ENCODE results near the gene SLC16A8.
"Not testable (repeated sequence)": the region's sequence is repeated elsewhere in the genome, so short reads cannot be mapped to it uniquely, and the experiment has no call there.

SLC16A8 gene

DNA sequence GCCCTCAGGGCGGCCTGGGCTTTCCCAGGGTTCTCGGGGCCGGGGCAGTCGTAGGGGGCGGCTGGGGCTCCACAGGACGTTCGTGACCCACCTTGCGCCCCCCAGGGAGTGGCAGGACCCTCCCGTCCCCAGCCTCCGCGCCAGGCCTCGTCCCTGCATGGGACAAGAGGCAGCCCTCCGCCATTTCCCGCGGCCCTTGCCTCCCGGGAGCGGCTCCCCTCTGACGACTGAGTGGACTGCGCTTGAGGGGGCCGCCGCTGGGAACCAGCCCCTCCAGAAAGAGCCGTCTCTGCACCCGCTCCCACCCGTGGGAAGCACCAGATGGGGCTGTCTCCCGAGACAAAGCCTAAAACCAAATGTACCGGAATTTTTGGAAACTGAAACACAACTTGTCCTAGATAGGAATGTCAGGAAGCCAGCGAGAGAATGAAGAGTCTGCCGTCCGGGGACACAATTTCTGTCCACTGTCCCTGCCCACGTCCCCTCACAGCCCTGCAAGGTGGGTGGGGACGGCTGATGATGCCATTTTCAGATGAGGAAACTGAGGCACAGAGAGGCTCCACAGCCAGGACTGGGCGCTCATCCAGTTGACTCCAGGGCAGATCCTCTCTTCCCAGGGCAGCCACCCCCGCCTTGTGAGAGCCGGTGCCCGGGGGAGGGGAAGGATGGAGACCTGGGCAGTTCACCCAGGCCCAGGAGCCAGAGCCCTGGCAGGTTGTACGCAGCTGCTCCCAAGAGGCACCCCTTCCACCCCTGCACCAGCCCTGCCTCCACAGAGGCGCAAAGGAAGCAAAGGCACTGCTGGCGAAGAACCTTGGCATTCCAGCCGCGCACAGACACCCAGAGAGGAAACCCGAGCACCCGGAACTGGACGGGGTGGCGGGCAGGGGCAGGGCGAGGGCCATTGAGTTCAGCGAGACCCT is 44.8 kb downstream of the SLC16A8 start:
- in situ Hi-C loops (cut with HindIII; ENCODE audit: low pct_unique_long_range_greater_than_20kb, low sequenced_read_pairs): no loop called here
- no peak for DNase-seq (ENCODE audit: low read depth in 1 of 2, low spot score in 1 of 2)
- TF ChIP-seq JUND (IDR thresholded peaks at IDR 0.05; ENCODE audit: low read depth): no peak

DNA sequence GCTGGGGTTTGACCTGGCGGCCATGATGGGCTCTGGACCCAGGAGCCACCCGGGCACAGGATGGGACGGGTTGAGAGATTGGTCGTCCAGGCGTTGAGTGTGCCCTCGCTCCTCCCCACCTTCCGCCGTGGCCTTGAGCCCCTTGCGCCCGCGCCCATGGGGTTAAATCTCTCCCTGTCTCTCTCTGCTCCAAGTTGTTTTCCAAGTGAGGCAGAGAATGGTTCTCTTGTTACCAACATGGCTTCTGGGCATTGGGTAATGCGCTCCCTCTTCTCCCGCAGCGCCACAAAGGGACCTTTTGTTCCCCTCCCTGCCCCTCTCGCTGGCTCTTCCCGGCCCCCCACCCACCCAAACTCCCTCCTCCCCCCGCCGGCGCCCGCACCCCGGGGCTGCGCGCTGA is 45.6 kb downstream of the SLC16A8 start:
- no peak for TF ChIP-seq JUND (IDR thresholded peaks at IDR 0.05; ENCODE audit: low read depth)
- in situ Hi-C loops (cut with HindIII; ENCODE audit: low pct_unique_long_range_greater_than_20kb, low sequenced_read_pairs): no loop called here
- no peak for DNase-seq (ENCODE audit: low read depth in 1 of 2, low spot score in 1 of 2)

DNA sequence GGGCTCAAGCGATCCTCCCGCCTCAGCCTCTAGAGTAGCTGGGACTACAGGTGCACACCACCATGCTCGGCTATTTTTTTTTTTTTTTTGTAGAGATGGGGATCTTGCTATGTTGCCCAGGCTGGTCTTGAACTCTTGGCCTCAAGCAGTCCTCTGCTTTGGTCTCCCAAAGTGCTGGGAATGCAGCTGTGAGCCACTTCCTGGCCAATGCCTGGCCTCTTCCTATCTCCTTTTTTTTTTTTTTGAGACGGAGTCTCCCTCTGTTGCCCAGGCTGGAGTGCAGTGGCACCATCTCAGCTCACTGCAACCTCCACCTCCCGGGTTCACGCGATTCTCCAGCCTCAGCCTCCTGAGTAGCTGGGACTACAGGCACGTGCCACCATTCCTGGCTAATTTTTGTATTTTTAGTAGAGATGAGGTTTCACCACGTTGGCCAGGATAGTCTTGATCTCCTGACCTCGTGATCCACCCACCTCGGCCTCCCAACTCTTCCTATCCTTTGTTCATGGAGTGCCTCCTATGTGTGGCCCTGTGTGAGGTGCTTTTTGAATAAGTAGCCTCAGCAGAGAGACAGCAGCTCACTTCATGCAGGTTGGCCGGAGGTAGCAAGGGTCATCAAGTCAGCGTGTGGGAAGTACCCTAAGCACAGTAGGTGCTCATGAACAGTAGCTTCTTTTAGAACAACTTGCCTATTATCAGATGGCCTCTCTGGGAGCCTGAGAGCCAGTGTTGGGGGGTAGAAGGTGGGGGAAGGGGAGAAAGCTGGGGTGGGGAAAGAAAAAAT is 46.4 kb downstream of the SLC16A8 start:
- in situ Hi-C loops (cut with HindIII; ENCODE audit: low pct_unique_long_range_greater_than_20kb, low sequenced_read_pairs); DNase-seq (ENCODE audit: low read depth in 1 of 2, low spot score in 1 of 2): not testable (repeated sequence)

DNA sequence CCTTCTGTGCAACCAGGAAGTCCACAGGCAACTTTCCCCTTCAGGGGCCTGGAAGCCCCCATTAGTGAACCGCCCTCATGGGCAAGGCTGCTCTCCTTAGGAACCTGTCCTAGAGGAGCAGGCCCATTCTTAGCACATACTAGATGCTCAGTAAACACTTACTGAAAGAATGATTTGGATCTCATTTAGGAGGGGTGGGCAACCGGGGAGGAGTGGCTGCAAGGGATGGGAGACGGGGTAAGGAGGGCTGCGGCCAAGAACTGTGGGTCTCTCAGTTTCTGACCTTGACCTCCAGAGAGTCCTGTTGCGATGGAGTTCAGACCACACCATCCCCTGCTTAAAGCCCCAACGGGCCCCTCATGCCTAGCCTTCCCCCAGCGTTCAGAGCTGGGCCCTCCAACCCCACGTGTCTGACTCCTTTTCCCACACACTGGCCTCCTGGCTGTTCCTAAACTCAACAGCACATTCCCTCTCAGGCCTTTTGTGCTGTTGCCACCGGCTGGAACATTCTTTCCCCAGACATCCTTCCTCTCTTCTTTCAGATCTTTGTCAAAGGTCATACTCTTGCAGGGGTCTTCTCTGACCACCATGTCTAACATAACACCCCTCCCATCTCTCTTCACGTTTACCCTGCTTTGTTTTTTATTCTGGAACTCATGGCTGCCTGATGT is 47.5 kb downstream of the SLC16A8 start:
- TF ChIP-seq JUND (IDR thresholded peaks at IDR 0.05; ENCODE audit: low read depth): no peak
- in situ Hi-C loops (cut with HindIII; ENCODE audit: low pct_unique_long_range_greater_than_20kb, low sequenced_read_pairs): no loop called here
- no peak for DNase-seq (ENCODE audit: low read depth in 1 of 2, low spot score in 1 of 2)

DNA sequence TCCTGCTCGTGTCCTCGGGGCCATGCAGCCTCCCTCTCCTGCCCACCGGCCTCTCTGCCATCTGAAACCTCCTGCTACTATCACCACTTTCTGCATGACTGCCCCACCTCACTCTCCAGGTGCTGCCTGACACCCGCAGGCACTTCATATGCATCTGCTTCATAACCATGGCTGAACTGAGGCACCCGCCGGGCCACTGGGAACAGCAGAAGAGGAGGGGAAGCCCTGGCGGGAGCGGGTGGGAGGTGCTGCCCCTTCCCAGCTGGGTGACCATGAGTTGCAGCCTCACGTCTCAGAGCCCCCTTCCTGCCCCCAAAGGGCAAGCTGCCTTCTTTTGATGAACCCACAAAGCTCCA is 48.5 kb downstream of the SLC16A8 start:
- in situ Hi-C loops (cut with HindIII; ENCODE audit: low pct_unique_long_range_greater_than_20kb, low sequenced_read_pairs): no loop called here
- no peak for TF ChIP-seq JUND (IDR thresholded peaks at IDR 0.05; ENCODE audit: low read depth)

DNA sequence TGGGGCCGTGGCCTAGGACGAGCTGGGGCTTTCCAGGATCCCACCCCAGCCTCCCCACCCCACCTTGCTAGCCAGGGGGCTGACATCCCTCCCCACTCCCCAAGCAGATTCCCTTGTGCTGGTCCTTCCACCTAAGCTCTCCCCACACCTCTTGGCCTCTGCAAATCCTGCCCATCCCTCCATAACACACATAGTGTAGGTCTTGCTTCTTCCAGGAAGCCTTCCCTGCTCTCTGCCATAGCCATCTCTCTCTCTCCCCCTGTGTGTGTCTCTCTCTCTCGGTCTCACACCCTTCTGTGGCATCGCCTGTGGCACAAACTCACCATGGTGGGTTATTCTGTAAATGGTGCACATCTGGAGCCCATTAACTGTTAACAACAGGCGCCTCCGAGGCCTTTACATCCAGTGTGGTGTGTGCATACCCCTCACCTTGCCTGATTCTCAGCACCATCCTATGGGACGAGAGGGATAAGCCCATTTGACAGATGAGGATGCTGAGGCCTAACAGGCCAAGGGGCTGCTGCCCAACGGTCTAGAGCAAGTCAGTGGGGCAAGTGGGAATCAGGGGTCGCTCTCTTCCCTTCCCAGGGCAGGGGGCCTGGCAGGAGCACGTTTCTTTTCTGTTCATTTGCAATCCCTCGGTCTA is 49.0 kb downstream of the SLC16A8 start:
- in situ Hi-C loops (cut with HindIII; ENCODE audit: low pct_unique_long_range_greater_than_20kb, low sequenced_read_pairs): no loop called here
- no peak for DNase-seq (ENCODE audit: low read depth in 1 of 2, low spot score in 1 of 2)
- no peak for TF ChIP-seq JUND (IDR thresholded peaks at IDR 0.05; ENCODE audit: low read depth)

More for the DNA sequence above, 48.5 kb downstream of the SLC16A8 start:
- DNase-seq (ENCODE audit: low read depth in 1 of 2, low spot score in 1 of 2): no peak

DNA sequence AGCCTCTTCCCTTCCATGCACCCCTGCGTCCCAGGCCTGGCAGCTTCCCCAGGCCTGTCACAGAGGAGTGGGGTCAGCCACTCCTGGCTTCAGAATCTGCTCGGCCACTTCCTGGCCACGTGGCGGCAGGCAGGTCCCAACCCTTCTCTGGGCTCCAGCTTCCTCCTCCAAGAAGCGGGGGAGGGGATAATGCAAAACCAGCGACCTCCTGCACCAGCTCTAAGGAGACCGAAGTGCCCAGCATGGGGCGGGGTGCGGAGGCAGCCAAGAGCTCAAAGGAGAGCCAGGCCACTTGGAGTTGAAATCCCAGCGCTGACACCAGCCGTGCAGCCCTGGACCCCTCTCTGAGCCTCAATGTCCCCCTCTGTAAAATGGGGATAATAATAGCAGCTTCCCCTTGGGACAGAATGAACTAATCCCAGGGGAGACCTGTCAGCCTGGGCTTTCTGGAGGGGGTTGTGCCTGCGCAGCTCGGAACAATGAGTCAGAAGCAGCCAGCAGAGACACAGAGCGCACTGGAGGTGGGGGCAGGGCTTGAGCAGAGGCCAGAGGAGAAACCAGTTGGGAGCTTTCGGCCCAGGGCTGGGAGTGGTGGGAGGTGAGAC is 49.6 kb downstream of the SLC16A8 start:
- in situ Hi-C loops (cut with HindIII; ENCODE audit: low pct_unique_long_range_greater_than_20kb, low sequenced_read_pairs): no loop called here
- TF ChIP-seq JUND (IDR thresholded peaks at IDR 0.05; ENCODE audit: low read depth): no peak
- DNase-seq (ENCODE audit: low read depth in 1 of 2, low spot score in 1 of 2): peak in 1 of 2 experiments; percentile 33

DNA sequence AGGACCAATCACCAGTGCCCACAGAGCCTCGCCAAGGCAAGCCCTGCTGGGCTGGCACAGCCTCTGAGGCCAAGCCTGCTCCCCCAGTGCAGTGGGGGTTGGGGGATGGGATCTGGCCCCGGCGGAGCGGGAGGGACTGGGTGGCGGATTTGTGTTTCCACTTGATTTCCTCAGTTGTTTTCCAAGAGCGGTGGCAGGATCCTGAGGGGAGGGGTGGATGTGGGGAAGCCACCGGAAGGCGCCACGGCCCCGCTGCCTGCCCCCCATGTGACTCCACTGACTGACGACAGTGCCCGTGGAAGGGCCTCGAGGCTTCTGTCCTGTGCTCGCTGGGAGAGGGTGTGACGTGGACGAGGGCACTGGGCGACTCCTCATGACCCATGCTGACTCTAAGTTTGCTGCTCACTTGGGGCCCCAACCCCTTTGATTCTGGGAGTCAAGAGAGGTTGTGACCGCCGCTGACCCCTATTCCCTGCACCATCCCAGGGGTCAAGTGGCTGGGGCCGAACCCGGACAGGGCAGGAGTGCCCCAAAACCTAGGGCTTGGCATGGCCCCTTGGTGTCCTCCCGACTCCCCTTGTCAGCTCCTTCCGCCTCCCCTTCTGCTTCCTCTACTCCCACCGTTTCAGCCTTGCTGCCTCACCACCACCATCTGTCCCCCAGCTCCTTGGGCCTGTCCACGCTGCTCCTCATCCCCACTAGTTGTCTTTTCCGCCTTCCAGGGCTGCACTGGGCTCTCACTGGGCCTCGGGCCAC is 50.3 kb downstream of the SLC16A8 start:
- DNase-seq (ENCODE audit: low read depth in 1 of 2, low spot score in 1 of 2): no peak
- in situ Hi-C loops (cut with HindIII; ENCODE audit: low pct_unique_long_range_greater_than_20kb, low sequenced_read_pairs): no loop called here
- no peak for TF ChIP-seq JUND (IDR thresholded peaks at IDR 0.05; ENCODE audit: low read depth)

DNA sequence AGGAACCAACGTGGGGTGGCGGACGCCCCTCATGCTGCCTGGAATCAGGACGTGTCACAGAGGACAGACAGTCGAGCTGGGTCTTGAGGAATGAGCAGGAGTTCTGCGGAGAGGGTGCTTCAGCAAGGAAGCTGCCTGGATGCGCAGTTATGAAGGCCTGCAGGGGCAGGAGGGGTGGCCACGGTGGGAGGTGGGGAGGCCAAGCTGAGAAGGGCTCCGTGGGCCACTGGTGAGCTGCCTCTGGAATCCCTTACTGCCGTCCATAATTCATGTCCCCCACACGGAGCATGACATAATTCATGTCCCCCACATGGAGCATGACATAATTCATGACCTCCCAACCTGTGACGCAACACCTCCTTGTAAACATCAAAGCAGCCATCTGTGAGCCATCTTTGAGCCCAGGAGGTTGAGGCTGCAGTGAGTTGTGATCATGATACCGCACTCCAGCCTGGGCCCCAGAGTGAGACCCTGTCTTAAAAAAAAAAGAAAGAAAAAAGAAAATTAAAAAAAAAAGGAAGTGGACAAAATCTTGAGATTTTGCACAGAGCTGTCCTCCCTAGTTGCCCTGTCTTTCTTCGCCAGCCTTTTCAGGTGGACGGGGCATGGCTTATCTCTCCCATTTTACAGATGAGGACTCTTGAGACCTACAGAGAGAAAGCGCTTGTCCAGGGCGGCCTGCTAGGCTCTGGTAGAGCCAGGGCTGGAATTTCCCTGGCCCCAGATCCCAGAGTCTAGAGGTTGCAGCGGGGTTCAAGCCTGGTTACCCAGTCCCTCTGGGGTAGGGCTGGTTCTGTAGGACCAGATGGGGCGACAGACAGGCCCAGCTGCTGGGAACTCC is 51.1 kb downstream of the SLC16A8 start:
- in situ Hi-C loops (cut with HindIII; ENCODE audit: low pct_unique_long_range_greater_than_20kb, low sequenced_read_pairs): no loop called here

DNA sequence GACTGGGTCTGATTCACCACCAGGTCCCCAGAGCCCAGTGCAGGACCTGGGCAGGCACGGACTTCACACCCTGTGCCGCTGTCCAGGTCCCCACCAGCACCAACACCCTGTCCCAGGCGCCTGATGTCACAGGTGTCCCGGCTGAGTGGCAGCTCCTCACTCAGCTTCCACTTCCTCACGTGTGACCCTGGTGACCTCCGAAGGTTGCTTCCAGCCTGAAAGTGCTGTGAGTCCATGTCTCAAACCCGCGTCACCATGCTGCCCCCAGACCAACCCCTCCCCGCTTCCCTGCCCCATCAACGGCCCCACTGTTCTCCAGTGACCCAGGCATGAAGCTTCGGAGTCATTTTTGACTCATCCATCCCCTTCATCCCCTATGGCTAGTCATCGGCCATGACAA is 52.5 kb downstream of the SLC16A8 start:
- DNase-seq (ENCODE audit: low read depth in 1 of 2, low spot score in 1 of 2): no peak
- TF ChIP-seq JUND (IDR thresholded peaks at IDR 0.05; ENCODE audit: low read depth): no peak
- in situ Hi-C loops (cut with HindIII; ENCODE audit: low pct_unique_long_range_greater_than_20kb, low sequenced_read_pairs): no loop called here

More for the DNA sequence above, 51.1 kb downstream of the SLC16A8 start:
- no peak for DNase-seq (ENCODE audit: low read depth in 1 of 2, low spot score in 1 of 2)
- TF ChIP-seq JUND (IDR thresholded peaks at IDR 0.05; ENCODE audit: low read depth): no peak
